ELF-1 (cell line): Measurements from ENCODE around the gene TBC1D17.
"Not testable (repeated sequence)": the region's sequence is repeated elsewhere in the genome, so short reads cannot be mapped to it uniquely, and the experiment has no call there.

Experiments
- DNase-seq: peaks from one replicate; pipeline ENCODE4 v3.0.0-alpha.2; 2016; ENCODE audit warnings: low read depth, low spot score

The TBC1D17 gene

DNA sequence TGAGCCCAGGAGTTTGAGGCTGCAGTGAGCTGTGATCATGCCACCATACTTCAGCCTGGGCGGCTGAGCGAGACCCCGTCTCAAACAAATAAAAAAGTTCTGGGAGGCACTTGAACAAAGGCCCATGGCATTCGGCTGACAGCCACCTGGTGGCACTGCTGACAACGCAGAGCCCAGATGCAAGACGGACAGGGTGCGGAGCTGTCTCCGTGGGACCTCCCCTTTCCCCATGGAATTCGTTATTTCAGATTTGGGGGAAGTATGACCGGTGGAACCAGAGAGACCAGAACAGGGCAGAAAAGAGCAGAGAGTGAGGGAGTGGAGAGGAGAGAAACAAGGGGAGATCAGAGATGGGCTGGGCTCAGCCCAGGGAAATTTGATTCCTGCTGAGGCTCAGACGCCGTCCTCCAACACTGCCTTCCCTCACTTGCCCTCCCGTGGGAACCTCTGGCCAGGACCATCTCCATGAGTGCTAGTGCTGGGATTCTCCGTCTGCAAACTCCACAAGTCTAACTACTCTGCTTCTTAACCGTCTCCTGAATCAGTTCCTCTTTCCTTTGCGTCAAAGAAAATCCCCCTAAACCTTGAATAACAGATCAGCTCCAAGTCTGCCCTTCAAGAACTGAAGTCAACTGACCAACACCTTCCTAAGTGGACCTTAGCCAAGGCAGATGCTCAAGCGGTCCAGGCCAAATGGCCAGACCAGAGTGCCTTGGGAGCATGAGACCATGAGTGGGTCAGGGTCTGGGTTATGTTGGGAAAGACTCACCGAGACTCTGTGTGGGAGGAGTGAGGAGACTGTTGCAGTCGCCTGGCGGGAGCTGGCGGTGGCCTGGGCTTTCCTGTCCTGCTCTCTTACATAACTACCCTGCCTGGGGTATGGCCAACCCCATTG lies 39.6 kb downstream of the TBC1D17 start:
- peak; percentile 72 for DNase-seq

- no peak for DNase-seq
Measured at GRCh38 chr19:49918089-49918488, 40.6 kb downstream of the TBC1D17 start.

GRCh38 chr19:49920624-49921363 lies 43.3 kb downstream of the TBC1D17 start:
- DNase-seq = no peak

DNA sequence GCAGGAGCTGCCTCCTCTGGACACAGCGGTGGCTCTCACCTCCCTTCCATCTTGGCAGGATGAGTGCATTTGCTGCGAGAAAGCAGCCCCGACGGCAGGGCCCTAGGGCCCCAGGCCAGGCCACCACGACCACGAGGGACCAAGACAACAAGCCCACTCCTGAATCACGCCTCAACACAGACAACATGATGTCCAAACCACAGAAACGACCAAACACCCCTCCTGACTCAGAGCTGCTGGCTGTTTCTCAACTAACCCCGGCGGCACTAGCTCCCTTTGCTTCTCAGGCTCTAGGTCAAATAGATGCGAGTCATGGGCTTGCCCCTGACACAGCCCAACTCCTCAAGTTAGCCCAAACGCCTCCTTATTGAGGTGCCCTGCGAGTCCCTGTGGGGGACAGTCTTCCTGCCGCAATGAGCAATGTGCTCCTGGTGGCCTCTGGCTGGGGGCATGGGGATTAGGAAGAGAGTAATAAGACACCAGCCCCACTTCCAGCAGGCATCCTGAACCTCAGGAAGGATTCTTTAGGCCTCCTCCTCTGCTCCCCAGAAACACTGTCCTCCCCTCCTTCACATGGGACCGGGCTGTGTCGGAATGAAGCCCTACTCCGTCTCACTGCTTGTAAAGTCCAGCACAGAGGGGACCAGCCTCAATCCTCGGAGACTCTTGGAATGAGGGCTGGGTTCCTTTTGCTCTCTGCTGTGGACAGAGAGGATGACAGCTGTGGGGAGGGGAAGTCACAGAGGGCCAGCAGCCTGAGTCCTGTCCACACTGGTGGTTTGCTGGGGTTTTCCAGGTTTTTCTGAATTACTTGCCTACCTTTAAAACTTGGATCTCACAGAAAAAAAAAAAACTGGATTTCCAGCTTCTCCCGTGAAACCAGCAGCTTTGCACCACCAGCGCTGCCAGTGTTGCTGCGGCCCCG lies 44.6 kb downstream of the TBC1D17 start:
- DNase-seq = no peak

GRCh38 chr19:49923055-49924003 lies 45.8 kb downstream of the TBC1D17 start:
- DNase-seq = no peak

GRCh38 chr19:49924004-49924880 lies 46.7 kb downstream of the TBC1D17 start:
- no peak for DNase-seq

- DNase-seq = not testable (repeated sequence)
Measured at GRCh38 chr19:49924881-49925210, 47.3 kb downstream of the TBC1D17 start.

- no peak for DNase-seq
Measured at GRCh38 chr19:49925486-49925885, 48.0 kb downstream of the TBC1D17 start.

GRCh38 chr19:49926515-49926914 lies 49.0 kb downstream of the TBC1D17 start:
- DNase-seq = no peak

- DNase-seq = no peak
Measured at GRCh38 chr19:49927526-49928264, 50.2 kb downstream of the TBC1D17 start.

DNA sequence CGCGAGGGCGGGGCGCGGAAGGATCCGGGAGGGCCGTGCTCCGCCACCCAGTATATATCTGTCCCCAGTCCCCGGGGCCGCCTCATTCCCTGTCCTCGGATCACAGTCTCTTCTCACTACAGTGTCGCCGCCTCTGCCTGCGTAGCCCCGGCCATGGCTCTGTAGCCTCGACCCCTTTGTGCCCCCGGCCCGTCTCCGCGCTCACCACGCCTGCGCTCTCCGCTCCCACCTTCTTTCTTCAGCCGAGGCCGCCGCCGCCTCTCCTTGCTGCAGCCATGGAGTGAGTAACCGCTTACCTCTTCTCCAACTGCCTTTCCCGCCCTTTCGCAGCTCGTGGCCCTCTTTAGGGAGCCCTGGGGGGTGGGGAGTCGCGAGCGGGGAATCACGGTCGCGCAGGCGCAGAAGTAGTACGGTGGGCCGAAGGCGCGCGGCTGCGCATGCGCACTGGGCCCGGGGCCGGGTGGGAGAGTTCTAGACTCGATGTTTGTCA lies 51.7 kb downstream of the TBC1D17 start, which contains the start of the genes ATF5 and NUP62:
ATF5 (plus strand) TSS at position 85 of the 490 bp plus-strand sequence. CDS start 1,646 bp downstream, outside the sequence.
NUP62 (minus strand) TSS at position 384 of the 490 bp plus-strand sequence. CDS start 19,697 bp downstream, outside the sequence.
- DNase-seq = peak; percentile 91

DNA sequence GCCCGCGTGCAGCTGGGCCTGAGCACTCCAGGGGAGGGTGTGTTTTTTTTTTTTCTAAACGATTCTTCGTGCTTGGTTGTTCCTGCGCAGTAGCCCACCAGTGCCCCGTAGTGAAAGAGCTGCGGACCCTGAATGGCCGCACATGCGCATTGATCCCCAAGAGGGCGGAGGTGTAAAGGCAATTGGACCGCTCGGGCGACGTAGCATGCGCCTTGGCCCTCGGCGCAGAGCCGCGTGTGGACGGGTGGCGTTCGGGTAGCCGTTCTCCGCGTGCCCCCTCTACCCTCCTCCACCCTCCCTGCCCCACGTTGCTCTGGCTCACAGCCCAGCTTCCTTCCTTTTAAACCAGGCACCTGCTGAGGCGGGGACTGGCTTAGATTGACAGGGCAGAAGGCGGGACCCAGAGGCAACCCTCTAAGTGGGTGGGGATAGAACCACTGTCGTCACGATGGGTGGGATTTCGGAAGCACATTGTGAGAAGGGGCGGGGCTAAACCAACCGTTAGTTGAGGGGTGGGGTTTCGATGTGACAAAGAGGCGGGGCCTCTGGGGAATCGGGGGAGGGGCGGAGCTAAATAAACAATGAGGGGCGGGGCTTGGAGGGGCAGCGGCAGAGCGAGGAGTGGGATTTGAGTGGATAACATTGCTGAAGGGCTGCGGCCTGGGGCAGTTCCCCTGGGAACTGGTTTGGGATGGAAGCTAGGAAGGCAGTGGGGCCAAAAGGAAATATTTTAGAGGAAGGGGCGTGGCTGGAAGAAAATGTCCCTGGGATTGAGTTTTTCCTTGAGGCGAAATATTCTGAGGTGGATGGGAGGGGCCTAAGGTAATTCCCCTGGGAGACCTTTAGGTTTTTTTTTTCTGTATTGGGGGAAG lies 52.3 kb downstream of the TBC1D17 start:
- DNase-seq = peak; percentile 97

DNA sequence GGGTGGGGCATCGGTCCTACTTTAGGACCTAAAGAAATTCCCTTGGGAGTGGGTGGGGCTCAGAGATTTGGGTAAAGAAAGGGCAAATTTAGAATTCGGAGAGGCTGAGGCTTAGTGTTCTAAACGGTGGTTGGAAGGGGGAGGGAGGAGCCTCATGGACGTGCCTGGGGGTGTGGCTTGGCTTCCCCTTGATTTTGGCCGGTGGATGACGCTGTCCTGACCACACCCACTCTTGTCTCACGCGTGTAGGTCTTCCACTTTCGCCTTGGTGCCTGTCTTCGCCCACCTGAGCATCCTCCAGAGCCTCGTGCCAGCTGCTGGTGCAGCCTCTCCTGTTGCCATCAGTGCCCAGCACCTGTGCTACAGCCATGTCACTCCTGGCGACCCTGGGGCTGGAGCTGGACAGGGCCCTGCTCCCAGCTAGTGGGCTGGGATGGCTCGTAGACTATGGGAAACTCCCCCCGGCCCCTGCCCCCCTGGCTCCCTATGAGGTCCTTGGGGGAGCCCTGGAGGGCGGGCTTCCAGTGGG lies 53.0 kb downstream of the TBC1D17 start:
- DNase-seq = no peak

- DNase-seq = no peak
Measured at GRCh38 chr19:49931293-49932040, 54.0 kb downstream of the TBC1D17 start.

DNA sequence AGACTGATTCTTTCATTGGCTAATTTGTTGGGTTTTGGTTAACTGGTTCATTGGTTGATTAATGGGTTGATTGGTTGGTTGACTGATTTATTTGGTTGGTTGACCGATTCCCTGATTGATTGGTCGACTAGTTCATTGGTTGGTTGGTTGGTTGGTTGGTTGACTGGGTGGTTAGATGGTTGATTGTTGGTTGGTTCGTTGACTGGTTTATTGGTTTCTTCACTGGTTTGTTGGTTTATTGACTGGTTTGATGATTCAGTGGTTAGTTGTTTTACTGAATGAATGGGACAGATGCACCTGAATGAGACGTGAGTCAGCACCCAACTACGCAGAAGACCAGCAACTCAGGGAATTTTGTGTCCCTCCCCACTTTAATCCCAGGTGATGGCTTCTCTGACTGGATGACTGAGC lies 54.5 kb downstream of the TBC1D17 start:
- no peak for DNase-seq

DNA sequence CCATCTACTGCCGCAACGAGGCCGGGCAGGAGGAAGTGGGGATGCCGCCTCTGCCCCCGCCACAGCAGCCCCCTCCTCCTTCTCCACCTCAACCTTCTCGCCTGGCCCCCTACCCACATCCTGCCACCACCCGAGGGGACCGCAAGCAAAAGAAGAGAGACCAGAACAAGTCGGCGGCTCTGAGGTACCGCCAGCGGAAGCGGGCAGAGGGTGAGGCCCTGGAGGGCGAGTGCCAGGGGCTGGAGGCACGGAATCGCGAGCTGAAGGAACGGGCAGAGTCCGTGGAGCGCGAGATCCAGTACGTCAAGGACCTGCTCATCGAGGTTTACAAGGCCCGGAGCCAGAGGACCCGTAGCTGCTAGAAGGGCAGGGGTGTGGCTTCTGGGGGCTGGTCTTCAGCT lies 55.2 kb downstream of the TBC1D17 start:
- DNase-seq = no peak

- DNase-seq = no peak
Measured at GRCh38 chr19:49933643-49934042, 56.1 kb downstream of the TBC1D17 start.
